Astrocyte (in vitro differentiated cells and primary cell): ENCODE results near the gene CDH13. TPM values are rescaled to one million over a fixed set of nuclear protein-coding genes. Genes with fewer than 3 reads are reported as not detected.

ENCODE experiments used
- DNase-seq: peaks from one replicate; pipeline ENCODE4 v3.0.0-alpha.2; 2010; ENCODE audit warnings: low read depth
- FAIRE-seq: peaks from 2 replicates; lab custom pipeline; 2011; peaks lifted over from hg19 to GRCh38; lab: Jason Lieb, UNC
- H2AFZ ChIP-seq: 2 replicates; pipeline ENCODE4 v1.6.0; 2012; ENCODE audit warnings: low read depth, low read length, inconsistent platforms
- H3K27ac ChIP-seq: 2 replicates; pipeline ENCODE4 v1.5.1; 2011; ENCODE audit warnings: low read depth, low read length, inconsistent platforms
- H3K27me3 ChIP-seq: 2 replicates; pipeline ENCODE4 v1.6.0; 2011; ENCODE audit warnings: low read length, inconsistent platforms; ENCODE audit not compliant: insufficient read depth
- H3K36me3 ChIP-seq: 2 replicates; pipeline ENCODE4 v1.5.1; 2011; ENCODE audit warnings: low read length, inconsistent platforms; ENCODE audit not compliant: insufficient read depth
- H3K4me1 ChIP-seq: 2 replicates; pipeline ENCODE4 v1.5.1; 2011; ENCODE audit warnings: low read length, inconsistent platforms; ENCODE audit not compliant: insufficient read depth
- H3K4me2 ChIP-seq: 2 replicates; pipeline ENCODE4 v1.6.0; 2012; ENCODE audit warnings: low read length, inconsistent platforms
- H3K4me3 ChIP-seq: 2 replicates; pipeline ENCODE4 v1.5.1; 2011; ENCODE audit warnings: low read depth, mild to moderate bottlenecking, low read length, inconsistent platforms; ENCODE audit not compliant: insufficient read depth
- H3K79me2 ChIP-seq: 2 replicates; pipeline ENCODE4 v1.6.0; 2012; ENCODE audit warnings: mild to moderate bottlenecking, low read length, inconsistent platforms; ENCODE audit not compliant: insufficient read depth
- H3K9ac ChIP-seq: 2 replicates; pipeline ENCODE4 v1.6.0; 2012; ENCODE audit warnings: mild to moderate bottlenecking, low read length, inconsistent platforms
- H3K9me3 ChIP-seq: 2 replicates; pipeline ENCODE4 v1.5.1; 2012; ENCODE audit warnings: low read depth, mild to moderate bottlenecking, low read length, inconsistent platforms; ENCODE audit not compliant: insufficient read depth
- H4K20me1 ChIP-seq: 2 replicates; pipeline ENCODE4 v1.6.0; 2012; ENCODE audit warnings: low read length, inconsistent platforms; ENCODE audit not compliant: insufficient read depth
- H3K27ac Mint-ChIP-seq: one replicate; pipeline ENCODE4 v1.8.0; 2021; ENCODE audit warnings: mild to moderate bottlenecking, mixed read lengths; ENCODE audit not compliant: unreplicated experiment
- H3K27me3 Mint-ChIP-seq: one replicate; pipeline ENCODE4 v1.8.0; 2021; ENCODE audit warnings: low read depth, mixed read lengths; ENCODE audit not compliant: unreplicated experiment
- H3K36me3 Mint-ChIP-seq: one replicate; pipeline ENCODE4 v1.8.0; 2021; ENCODE audit warnings: low read depth, mixed read lengths; ENCODE audit not compliant: unreplicated experiment
- H3K4me1 Mint-ChIP-seq: one replicate; pipeline ENCODE4 v1.8.0; 2021; ENCODE audit warnings: low read depth, mixed read lengths; ENCODE audit not compliant: unreplicated experiment
- H3K4me3 Mint-ChIP-seq: one replicate; pipeline ENCODE4 v1.8.0; 2021; ENCODE audit warnings: mild to moderate bottlenecking, moderate library complexity, mixed read lengths; ENCODE audit not compliant: unreplicated experiment
- H3K9me3 Mint-ChIP-seq: one replicate; pipeline ENCODE4 v1.8.0; 2021; ENCODE audit warnings: mild to moderate bottlenecking, mixed read lengths; ENCODE audit not compliant: unreplicated experiment
- CTCF ChIP-seq: IDR thresholded peaks from 2 replicates; pipeline ENCODE4 v1.5.1; 2011; ENCODE audit warnings: low read depth, mild to moderate bottlenecking, inconsistent platforms, low read length, moderate library complexity; ENCODE audit not compliant: insufficient read depth
- EZH2 ChIP-seq: IDR thresholded peaks from 2 replicates; pipeline ENCODE4 v1.6.1; 2012; ENCODE audit warnings: mild to moderate bottlenecking, low read length, inconsistent platforms; ENCODE audit not compliant: insufficient read depth
- total RNA-seq: library from RNA; stranded (reverse); gene quantifications from 2 replicates; pipeline ENCODE4 v1.2.1, GENCODE V29; 2021

CDH13 gene
- total RNA-seq, 1 donor from 2014 or later = 41.7 TPM

GRCh38 chr16:83458612-83459011 is 831.8 kb downstream of the CDH13 start:
- H3K27me3 Mint-ChIP-seq = peaks cover 16% of the 10 kb centered on the region
- H3K27me3 ChIP-seq = no peaks in the 10 kb centered on the region
- no peaks in the 10 kb centered on the region for H3K36me3 ChIP-seq
- no peaks in the 10 kb centered on the region for H3K36me3 Mint-ChIP-seq
- peak overlapping the region; percentile 67 for H3K27ac Mint-ChIP-seq
- no peak overlapping the region for H3K4me3 Mint-ChIP-seq
- no peaks in the 10 kb centered on the region for H3K9me3 ChIP-seq
- peaks cover 6% of the 10 kb centered on the region for H3K4me1 Mint-ChIP-seq
- DNase-seq (peak; percentile 64), FAIRE-seq (no peak)
- H3K9me3 Mint-ChIP-seq = no peaks in the 10 kb centered on the region
- no peaks in the 10 kb centered on the region for H4K20me1 ChIP-seq
- peak overlapping the region; percentile 36 for H3K4me2 ChIP-seq
- H2AFZ ChIP-seq = no peak overlapping the region
- H3K27ac ChIP-seq = no peak overlapping the region
- H3K4me1 ChIP-seq = no peaks in the 10 kb centered on the region
- no peaks in the 10 kb centered on the region for H3K79me2 ChIP-seq
- no peak overlapping the region for H3K4me3 ChIP-seq
- TF ChIP-seq CTCF (no peak), EZH2 (no peak)
- H3K9ac ChIP-seq = no peak overlapping the region

GRCh38 chr16:83464991-83465390 is 838.2 kb downstream of the CDH13 start:
- no peaks in the 10 kb centered on the region for H3K36me3 ChIP-seq
- H3K27ac Mint-ChIP-seq = no peak overlapping the region
- no peak overlapping the region for H3K4me2 ChIP-seq
- peaks cover 35% of the 10 kb centered on the region for H3K27me3 Mint-ChIP-seq
- peaks cover 2% of the 10 kb centered on the region for H3K4me1 ChIP-seq
- no peaks in the 10 kb centered on the region for H3K9me3 Mint-ChIP-seq
- no peaks in the 10 kb centered on the region for H3K79me2 ChIP-seq
- H3K4me3 Mint-ChIP-seq = no peak overlapping the region
- no peaks in the 10 kb centered on the region for H3K27me3 ChIP-seq
- H3K27ac ChIP-seq = no peak overlapping the region
- no peaks in the 10 kb centered on the region for H3K9me3 ChIP-seq
- H4K20me1 ChIP-seq = no peaks in the 10 kb centered on the region
- no peaks in the 10 kb centered on the region for H3K36me3 Mint-ChIP-seq
- DNase-seq (no peak), FAIRE-seq (no peak)
- H2AFZ ChIP-seq = no peak overlapping the region
- no peak overlapping the region for H3K4me3 ChIP-seq
- no peak overlapping the region for H3K9ac ChIP-seq
- no peak for TF ChIP-seq CTCF
- no peak for TF ChIP-seq EZH2
- H3K4me1 Mint-ChIP-seq = peaks cover 6% of the 10 kb centered on the region

- Mint-ChIP-seq H3K36me3 (no peaks in the 10 kb centered on the region), H3K9me3 (no peaks in the 10 kb centered on the region), H3K4me3 (no peak overlapping the region), H3K27me3 (peaks cover 37% of the 10 kb centered on the region), H3K4me1 (peaks cover 12% of the 10 kb centered on the region), H3K27ac (peak overlapping the region; percentile 17)
- H3K4me2 ChIP-seq = peak overlapping the region; percentile 69
- H3K27me3 ChIP-seq = no peaks in the 10 kb centered on the region
- DNase-seq (peak; percentile 75), FAIRE-seq (peak; percentile 37)
- H3K9me3 ChIP-seq = no peaks in the 10 kb centered on the region
- no peaks in the 10 kb centered on the region for H3K36me3 ChIP-seq
- no peak overlapping the region for H3K4me3 ChIP-seq
- TF ChIP-seq EZH2 (no peak), CTCF (no peak)
- peak overlapping the region; percentile 31 for H3K27ac ChIP-seq
- H4K20me1 ChIP-seq = no peaks in the 10 kb centered on the region
- H2AFZ ChIP-seq = no peak overlapping the region
- H3K4me1 ChIP-seq = peaks cover 10% of the 10 kb centered on the region
- H3K9ac ChIP-seq = no peak overlapping the region
- H3K79me2 ChIP-seq = no peaks in the 10 kb centered on the region
Observed at GRCh38 chr16:83470416-83470815, 843.6 kb downstream of the CDH13 start.
